ENCODE measurements around the gene PXDN.

The PXDN gene

DNA sequence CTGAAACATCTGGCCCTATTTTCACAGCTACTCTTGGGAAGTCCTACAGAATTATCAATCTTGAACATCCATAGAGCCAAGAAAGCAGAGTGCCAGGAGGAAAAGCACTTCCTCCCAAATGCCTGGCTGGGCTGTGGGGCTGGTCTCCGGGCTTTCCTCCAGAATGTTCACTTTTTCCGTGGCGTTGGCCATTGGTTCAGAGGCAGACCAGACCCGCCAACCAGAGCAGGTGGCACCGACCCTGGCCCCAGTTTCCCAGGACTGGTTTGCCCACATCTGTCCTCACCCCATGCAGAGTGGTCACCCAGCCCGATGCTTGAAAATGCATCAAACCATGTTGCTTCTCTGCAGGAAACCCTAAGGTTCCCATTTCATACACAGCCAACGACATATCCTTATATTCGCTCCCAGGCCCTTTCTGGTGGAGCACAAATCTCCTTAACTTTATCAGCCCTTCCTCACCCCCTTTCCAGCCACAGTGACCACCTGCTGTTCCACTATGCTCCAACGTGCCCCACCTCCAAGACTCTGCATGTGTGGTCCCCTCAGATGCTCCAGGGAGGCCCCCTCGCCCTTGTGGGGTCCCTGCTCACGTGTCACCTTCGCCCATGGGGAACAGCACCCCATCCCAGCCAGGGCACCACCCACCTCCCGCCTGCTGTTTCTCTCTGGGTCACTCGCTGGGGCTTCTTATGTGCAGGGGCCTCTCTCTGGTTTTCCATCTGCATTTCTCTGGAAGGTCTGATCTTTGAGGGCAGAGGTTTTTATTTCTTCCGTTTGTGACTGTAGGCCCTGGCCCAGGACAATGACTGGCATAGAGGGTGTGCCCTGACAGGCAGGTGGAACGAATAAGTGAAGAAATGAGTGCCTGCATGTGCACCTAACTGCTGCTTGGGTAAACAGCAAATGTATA, 92.9 kb downstream of the PXDN start:
- Histone ChIP-seq H3K36me3 (no peaks in the 10 kb centered on the region), H3K4me3 (ENCODE audit: low read depth, low read length) (no peak overlapping the region), H3K27me3 (no peaks in the 10 kb centered on the region), H3K9me3 (no peaks in the 10 kb centered on the region), H3K4me1 (no peaks in the 10 kb centered on the region)
- TF ChIP-seq, protein P1, sequence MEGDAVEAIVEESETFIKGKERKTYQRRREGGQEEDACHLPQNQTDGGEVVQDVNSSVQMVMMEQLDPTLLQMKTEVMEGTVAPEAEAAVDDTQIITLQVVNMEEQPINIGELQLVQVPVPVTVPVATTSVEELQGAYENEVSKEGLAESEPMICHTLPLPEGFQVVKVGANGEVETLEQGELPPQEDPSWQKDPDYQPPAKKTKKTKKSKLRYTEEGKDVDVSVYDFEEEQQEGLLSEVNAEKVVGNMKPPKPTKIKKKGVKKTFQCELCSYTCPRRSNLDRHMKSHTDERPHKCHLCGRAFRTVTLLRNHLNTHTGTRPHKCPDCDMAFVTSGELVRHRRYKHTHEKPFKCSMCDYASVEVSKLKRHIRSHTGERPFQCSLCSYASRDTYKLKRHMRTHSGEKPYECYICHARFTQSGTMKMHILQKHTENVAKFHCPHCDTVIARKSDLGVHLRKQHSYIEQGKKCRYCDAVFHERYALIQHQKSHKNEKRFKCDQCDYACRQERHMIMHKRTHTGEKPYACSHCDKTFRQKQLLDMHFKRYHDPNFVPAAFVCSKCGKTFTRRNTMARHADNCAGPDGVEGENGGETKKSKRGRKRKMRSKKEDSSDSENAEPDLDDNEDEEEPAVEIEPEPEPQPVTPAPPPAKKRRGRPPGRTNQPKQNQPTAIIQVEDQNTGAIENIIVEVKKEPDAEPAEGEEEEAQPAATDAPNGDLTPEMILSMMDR (IDR thresholded peaks at IDR 0.05; ENCODE audit: low read depth, low read length): no peak
- DNase-seq: no peak

DNA sequence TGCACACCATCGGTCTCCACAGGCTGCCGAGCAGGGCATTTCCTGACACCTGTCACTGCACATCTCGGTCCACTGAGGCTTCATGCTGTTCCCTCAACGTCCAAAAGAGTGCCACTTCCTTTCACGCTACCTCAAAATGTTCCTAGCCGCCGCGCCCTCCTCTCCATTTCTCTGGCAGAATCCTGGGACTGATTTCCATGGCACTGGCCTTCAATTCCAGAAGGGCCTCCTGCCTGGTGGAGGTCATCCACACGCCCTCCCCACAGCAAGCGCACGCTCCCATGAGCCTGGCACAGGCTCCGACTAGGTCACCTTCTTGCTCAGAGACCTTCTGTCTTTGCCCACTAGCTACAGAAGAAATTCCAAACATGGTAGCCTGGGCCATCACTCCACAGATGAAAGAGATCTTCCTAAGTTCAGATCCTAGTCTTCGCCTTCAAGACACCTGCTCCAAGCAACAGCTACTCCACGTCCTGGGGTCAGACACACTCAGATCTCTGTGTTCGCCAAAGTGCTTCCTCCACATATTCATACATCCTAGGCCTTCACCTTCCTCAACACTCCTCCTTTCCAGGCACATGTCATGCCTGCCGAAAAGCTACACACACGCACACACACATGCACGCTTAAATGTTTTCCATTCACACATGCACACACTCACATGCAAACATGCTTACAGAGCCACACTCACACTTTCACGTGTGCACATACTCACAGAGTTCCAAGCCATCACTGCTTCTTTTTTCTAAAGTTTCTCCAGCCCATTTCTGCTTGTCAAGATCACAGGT, 94.0 kb downstream of the PXDN start:
- H3K9me3 ChIP-seq: no peaks in the 10 kb centered on the region
- H3K27me3 ChIP-seq: no peaks in the 10 kb centered on the region
- no peak for DNase-seq
- H3K4me1 ChIP-seq: no peaks in the 10 kb centered on the region
- H3K4me3 ChIP-seq (ENCODE audit: low read depth, low read length): no peak overlapping the region
- no peaks in the 10 kb centered on the region for H3K36me3 ChIP-seq
- TF ChIP-seq, protein P1 (IDR thresholded peaks at IDR 0.05; ENCODE audit: low read depth, low read length): no peak

DNA sequence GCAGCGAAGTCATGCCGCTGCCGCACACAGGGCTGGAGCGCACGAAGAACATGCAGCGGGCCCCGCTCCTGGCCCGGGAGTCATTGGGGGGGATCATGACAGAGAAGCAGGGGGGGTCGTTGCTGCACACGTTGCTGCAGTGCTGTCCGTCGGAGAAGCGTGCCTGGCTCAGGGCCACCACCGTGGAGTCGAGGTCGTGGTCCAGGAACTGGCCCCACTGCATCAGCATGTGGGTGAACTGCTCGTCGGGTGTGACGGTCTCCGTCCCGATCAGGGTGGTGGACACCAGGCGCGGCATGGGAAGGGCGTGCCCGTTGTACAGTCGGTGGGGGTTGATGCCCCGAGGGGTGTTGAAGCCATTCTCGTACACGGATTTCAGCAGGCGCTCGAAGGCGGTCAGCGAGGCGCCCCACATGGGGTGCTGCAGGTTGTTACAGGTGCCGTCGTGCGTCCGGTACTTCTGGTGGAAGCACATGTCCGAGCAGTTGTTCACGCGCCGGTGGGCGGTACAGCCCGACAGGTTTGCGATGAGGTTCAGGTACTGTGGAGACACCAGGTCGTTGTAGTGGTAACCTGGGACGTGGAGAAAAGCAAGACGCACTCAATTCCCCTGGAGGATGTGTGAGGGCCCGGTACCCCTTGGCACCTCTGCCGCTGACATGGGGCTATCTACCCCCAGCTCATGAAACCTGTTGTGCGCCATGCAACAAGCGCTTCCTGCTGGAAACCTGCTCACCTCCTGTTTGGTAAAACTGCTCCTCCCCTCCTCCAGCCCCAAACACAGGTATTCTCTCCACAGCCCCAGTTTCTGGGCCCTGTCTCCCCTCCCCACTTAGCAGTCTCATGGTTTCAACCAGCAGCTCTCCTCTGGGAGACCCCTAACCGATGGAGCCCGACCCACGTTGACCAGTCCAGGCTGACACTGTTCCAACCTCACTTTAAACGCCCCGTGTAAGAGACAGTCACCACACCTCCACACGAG, 94.9 kb downstream of the PXDN start:
- Histone ChIP-seq H3K9me3 (no peaks in the 10 kb centered on the region), H3K27me3 (no peaks in the 10 kb centered on the region), H3K4me1 (no peaks in the 10 kb centered on the region), H3K4me3 (ENCODE audit: low read depth, low read length) (no peak overlapping the region), H3K36me3 (no peaks in the 10 kb centered on the region)
- TF ChIP-seq, protein P1 (IDR thresholded peaks at IDR 0.05; ENCODE audit: low read depth, low read length): no peak
- no peak for DNase-seq

DNA sequence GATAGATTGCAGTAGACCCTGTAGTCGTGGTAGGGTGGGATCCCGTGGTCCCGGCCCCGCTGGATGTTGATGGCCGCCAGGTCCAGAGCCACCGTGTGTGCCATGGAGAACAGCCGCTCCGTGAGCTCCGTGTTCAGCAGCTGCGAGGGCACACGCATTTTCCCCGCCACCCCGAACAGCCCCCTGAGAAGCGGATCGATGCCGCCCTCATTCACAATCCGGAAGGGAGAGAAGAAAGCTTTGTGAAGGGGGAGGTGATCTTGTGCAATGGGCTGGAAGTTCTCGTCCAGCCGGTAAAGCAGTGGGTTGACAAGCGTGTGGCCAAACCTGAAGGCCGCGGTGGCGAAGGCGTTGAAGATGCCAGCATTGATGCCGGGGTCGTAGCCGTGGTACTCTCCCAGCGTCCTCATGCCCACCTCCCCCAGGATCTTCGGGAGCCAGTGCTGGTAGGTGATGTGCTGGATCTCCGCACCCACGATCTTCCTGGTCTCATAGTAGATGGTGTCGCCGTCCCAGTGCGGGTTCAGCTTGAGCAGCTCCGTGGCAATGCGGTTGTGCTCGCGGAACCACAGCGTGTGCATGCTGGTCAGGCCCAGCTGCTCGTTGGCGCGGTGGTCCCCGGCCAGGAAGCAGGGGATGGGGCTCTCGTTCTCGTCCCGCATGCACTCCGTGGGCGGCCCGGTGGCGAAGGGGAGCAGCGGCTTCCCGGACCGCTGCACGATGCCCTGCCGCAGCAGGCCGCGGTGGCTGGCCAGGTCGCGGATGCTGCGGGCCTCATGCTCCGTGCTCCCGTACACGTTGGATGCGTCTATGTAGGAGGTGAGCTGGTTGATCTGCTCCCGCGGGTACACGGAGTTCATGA, 95.8 kb downstream of the PXDN start:
- no peaks in the 10 kb centered on the region for H3K36me3 ChIP-seq
- H3K4me1 ChIP-seq: no peaks in the 10 kb centered on the region
- H3K4me3 ChIP-seq (ENCODE audit: low read depth, low read length): no peak overlapping the region
- H3K9me3 ChIP-seq: no peaks in the 10 kb centered on the region
- no peak for DNase-seq
- TF ChIP-seq, protein P1 (IDR thresholded peaks at IDR 0.05; ENCODE audit: low read depth, low read length): no peak
- H3K27me3 ChIP-seq: no peaks in the 10 kb centered on the region
